A673 (cell line): ENCODE data around the gene ZFP62. TPM values are rescaled to one million over a fixed set of nuclear protein-coding genes. Genes with fewer than 3 reads are reported as not detected.

Experiments
- BruUV-seq: library from RNA; stranded (reverse); fragments of 400-500 nt; replicated peaks from 2 replicates; lab custom pipeline; 2021; lab: Mats Ljungman, UMichigan
- CTCF ChIA-PET: fragments of 300-600 bp; sonication (Branson Sonifier 250); formaldehyde crosslinking; loops from one replicate; lab custom pipeline; 2022; ENCODE audit warnings: antibody characterized with exemption; lab: Charles Lee
- POLR2A ChIA-PET: fragments of 300-600 bp; sonication (Branson Sonifier 250); formaldehyde crosslinking; loops from one replicate; lab custom pipeline; 2022; ENCODE audit warnings: antibody characterized with exemption; ENCODE audit not compliant: low non-redundant PET; lab: Charles Lee
- DNase-seq: peaks from one replicate; pipeline ENCODE4 v3.0.0-alpha.2; 2015; ENCODE audit warnings: low spot score
- H3K27ac ChIP-seq: fragments of 200-600 bp; sonication (generic); 2 replicates; pipeline ENCODE4 v1.5.1; 2016; ENCODE audit warnings: mixed run types, low read depth, mild to moderate bottlenecking, mixed read lengths, antibody characterized with exemption, low read length; ENCODE audit not compliant: poor library complexity, severe bottlenecking
- H3K27me3 ChIP-seq: fragments of 200-600 bp; sonication (generic); replicated peaks from 2 replicates; pipeline ENCODE4 v1.6.1; 2017; ENCODE audit warnings: mixed run types, low read depth, mild to moderate bottlenecking, mixed read lengths, antibody characterized with exemption, low read length; ENCODE audit not compliant: insufficient read depth, poor library complexity
- H3K36me3 ChIP-seq: fragments of 200-600 bp; sonication (generic); 2 replicates; pipeline ENCODE4 v1.6.1; 2016; ENCODE audit warnings: mixed run types, mild to moderate bottlenecking, mixed read lengths, antibody characterized with exemption, low read length; ENCODE audit not compliant: insufficient read depth, poor library complexity, severe bottlenecking
- H3K4me1 ChIP-seq: fragments of 200-600 bp; sonication (generic); 2 replicates; pipeline ENCODE4 v1.6.1; 2017; ENCODE audit warnings: mixed run types, mild to moderate bottlenecking, mixed read lengths, antibody characterized with exemption, low read length; ENCODE audit not compliant: insufficient read depth, poor library complexity, severe bottlenecking
- H3K4me3 ChIP-seq: fragments of 200-600 bp; sonication (generic); 2 replicates; pipeline ENCODE4 v1.5.1; 2016; ENCODE audit warnings: low read depth, mixed run types, mild to moderate bottlenecking, mixed read lengths, low read length; ENCODE audit not compliant: poor library complexity, severe bottlenecking
- H3K9me3 ChIP-seq: fragments of 200-600 bp; sonication (generic); 2 replicates; pipeline ENCODE4 v1.6.1; 2016; ENCODE audit warnings: mixed run types, low read depth, mild to moderate bottlenecking, mixed read lengths, antibody characterized with exemption, low read length; ENCODE audit not compliant: poor library complexity, severe bottlenecking
- CTCF ChIP-seq: fragments of 300-800, 200-600 bp; sonication (generic); conservative IDR thresholded peaks from 2 replicates; pipeline ENCODE4 v1.5.1; 2017; ENCODE audit warnings: low read depth, mild to moderate bottlenecking, antibody characterized with exemption, low read length, moderate library complexity, mixed read lengths
- EZH2 ChIP-seq: fragments of 200-600 bp; sonication (generic); IDR thresholded peaks from 2 replicates; pipeline ENCODE4 v1.6.1; 2017; ENCODE audit warnings: borderline replicate concordance, low read depth, mild to moderate bottlenecking, mixed read lengths, antibody characterized with exemption, low read length; ENCODE audit not compliant: poor library complexity, severe bottlenecking
- intact Hi-C: fragments of 100-400 bp; cut with micrococcal nuclease; formaldehyde crosslinking; loops from one replicate; pipeline ENCODE4 v1.10.0; 2022; ENCODE audit not compliant: unreplicated experiment
- total RNA-seq: library from RNA; stranded (reverse); gene quantifications from 2 replicates; pipeline ENCODE4 v1.2.3, GENCODE V29; 2021

Gene ZFP62
- total RNA-seq, 1 experiment from 2014 or later: 28.7 TPM

GRCh38 chr5:180847026-180847425 lies 14.1 kb downstream of the ZFP62 start:
- DNase-seq: no peak
- Histone ChIP-seq H3K9me3 (peaks cover 85% of the 10 kb centered on the region), H3K4me3 (no peak overlapping the region), H3K27me3 (no peaks in the 10 kb centered on the region), H3K36me3 (peaks cover 48% of the 10 kb centered on the region), H3K27ac (no peak overlapping the region), H3K4me1 (no peaks in the 10 kb centered on the region)
- no peak for TF ChIP-seq CTCF
- TF ChIP-seq EZH2: no peak
- ChIA-PET POLR2A (no interaction called here), CTCF (no interaction called here)
- no TSS peak for BruUV-seq
- intact Hi-C loops: no loop called here

DNA sequence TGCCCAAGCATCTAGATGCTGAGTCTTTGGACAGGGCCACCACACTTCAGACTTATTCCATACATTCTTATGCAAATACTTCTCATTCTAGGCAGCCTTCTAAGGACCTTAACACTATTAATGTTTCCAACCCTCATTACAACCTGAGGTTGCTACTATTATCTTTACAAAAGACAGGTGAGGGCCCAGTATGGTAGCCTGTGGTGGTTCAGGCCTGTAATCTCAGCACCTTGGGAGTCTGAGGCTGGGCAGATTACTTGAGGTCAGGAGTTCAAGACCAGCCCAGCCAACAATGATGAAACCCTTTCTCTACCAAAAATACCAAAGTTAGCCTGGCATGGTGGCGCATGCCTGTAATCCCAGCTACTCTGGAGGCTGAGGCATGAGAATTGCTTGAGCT lies 16.2 kb downstream of the ZFP62 start:
- Histone ChIP-seq H3K9me3 (peaks cover 70% of the 10 kb centered on the region), H3K4me3 (no peak overlapping the region), H3K27me3 (no peaks in the 10 kb centered on the region), H3K4me1 (no peaks in the 10 kb centered on the region), H3K36me3 (peaks cover 26% of the 10 kb centered on the region), H3K27ac (no peak overlapping the region)
- CTCF ChIA-PET: no interaction called here
- no TSS peak for BruUV-seq
- POLR2A ChIA-PET: no interaction called here
- intact Hi-C loops: no loop called here
- no peak for DNase-seq
- no peak for TF ChIP-seq CTCF
- TF ChIP-seq EZH2: no peak

- no peak overlapping the region for H3K4me3 ChIP-seq
- TF ChIP-seq CTCF: no peak
- TF ChIP-seq EZH2: no peak
- H3K9me3 ChIP-seq: peaks cover 66% of the 10 kb centered on the region
Observed at GRCh38 chr5:180844432-180844831, 16.6 kb downstream of the ZFP62 start.

More at GRCh38 chr5:180844432-180844831, 16.6 kb downstream of the ZFP62 start:
- intact Hi-C loops: no loop called here
- Histone ChIP-seq H3K27me3 (no peaks in the 10 kb centered on the region), H3K4me1 (no peaks in the 10 kb centered on the region), H3K36me3 (peaks cover 22% of the 10 kb centered on the region), H3K27ac (no peak overlapping the region)
- ChIA-PET POLR2A (no interaction called here), CTCF (no interaction called here)
- BruUV-seq: no TSS peak
- no peak for DNase-seq
